Thymus (tissue), 11 donors: Measurements from ENCODE around the gene ERBB2. TPM values are rescaled to one million over a fixed set of nuclear protein-coding genes. Genes with fewer than 3 reads are reported as not detected.

Source experiments
- DNase-seq, 9 donors: peaks; one replicate each; pipeline ENCODE4 v3.0.0-alpha.2; 2013; ENCODE audit warnings: low spot score in 9 of 9, low read depth in 6 of 9, missing footprints in 1 of 9
- H3K27ac ChIP-seq, 2 donors: one replicate each; pipeline ENCODE4 v1.5.1; 2013; ENCODE audit warnings: control low read depth in 1 of 2, low read depth in 1 of 2, low read length in 1 of 2, mild to moderate bottlenecking in 1 of 2, moderate library complexity in 1 of 2
- H3K27me3 ChIP-seq, 2 donors: one replicate each; pipeline ENCODE4 v1.5.1; 2013; ENCODE audit warnings: low read length in 1 of 2; ENCODE audit not compliant: control insufficient read depth in 2 of 2, insufficient read depth in 1 of 2
- H3K36me3 ChIP-seq, 2 donors: one replicate each; pipeline ENCODE4 v1.5.1; 2013; ENCODE audit warnings: low read length in 1 of 2, mild to moderate bottlenecking in 1 of 2, moderate library complexity in 1 of 2; ENCODE audit not compliant: control insufficient read depth in 2 of 2, insufficient read depth in 2 of 2
- H3K4me1 ChIP-seq, 2 donors: one replicate each; pipeline ENCODE4 v1.5.1; 2013; ENCODE audit warnings: low read length in 2 of 2; ENCODE audit not compliant: control insufficient read depth in 2 of 2, insufficient read depth in 2 of 2
- H3K4me3 ChIP-seq, 2 donors: one replicate each; pipeline ENCODE4 v1.5.1; 2013; ENCODE audit warnings: low read length in 2 of 2, control low read depth in 1 of 2, mild to moderate bottlenecking in 1 of 2
- H3K9me3 ChIP-seq, 2 donors: one replicate each; pipeline ENCODE4 v1.5.1; 2013; ENCODE audit warnings: low read length in 1 of 2, mild to moderate bottlenecking in 1 of 2; ENCODE audit not compliant: control insufficient read depth in 2 of 2, insufficient read depth in 1 of 2
- WGBS: extraction: QIAGEN DNeasy Blood & Tissue Kit; methylation state at CpG from one replicate; pipeline ENCODE4 v1.1.7; 2013; 5-methylcytosine and 5-hydroxymethylcytosine counted together
- polyA plus RNA-seq: library from polyadenylated mRNA; stranded (reverse); fragments of 200-250 nt; gene quantifications from one replicate; pipeline ENCODE4 v1.2.3, GENCODE V29; 2013
- total RNA-seq: library from RNA; stranded (reverse); fragments of 120-200 nt; gene quantifications from one replicate; pipeline ENCODE4 v1.2.4, GENCODE V29; 2013
- donor health status: healthy.

Gene ERBB2
- total and polyA plus RNA-seq, 2 donors, result 6.1 to 14.3 TPM

DNA sequence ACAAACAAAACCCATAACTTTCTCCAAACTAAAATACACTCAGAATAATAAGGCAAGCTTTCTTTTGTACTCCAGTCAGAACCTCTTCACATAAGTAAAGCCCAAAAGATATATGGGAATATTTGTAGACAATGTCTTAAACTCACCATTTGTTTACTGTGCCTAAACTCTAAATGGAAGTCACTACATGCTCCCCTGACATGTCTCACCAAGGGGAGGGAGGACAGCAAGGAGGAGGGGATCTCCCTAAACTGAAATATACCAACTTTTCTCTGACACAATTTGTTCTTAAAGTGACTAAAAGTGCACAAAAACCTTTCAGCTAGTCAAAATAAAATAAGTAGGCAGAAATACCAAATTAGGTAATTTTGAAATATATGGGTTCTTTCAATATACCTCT, 76.4 kb downstream of the ERBB2 start:
- peak overlapping the region; percentile 65 to 71 for H3K4me3 ChIP-seq
- H3K27ac ChIP-seq, result peak overlapping the region; percentile 80 to 92

DNA sequence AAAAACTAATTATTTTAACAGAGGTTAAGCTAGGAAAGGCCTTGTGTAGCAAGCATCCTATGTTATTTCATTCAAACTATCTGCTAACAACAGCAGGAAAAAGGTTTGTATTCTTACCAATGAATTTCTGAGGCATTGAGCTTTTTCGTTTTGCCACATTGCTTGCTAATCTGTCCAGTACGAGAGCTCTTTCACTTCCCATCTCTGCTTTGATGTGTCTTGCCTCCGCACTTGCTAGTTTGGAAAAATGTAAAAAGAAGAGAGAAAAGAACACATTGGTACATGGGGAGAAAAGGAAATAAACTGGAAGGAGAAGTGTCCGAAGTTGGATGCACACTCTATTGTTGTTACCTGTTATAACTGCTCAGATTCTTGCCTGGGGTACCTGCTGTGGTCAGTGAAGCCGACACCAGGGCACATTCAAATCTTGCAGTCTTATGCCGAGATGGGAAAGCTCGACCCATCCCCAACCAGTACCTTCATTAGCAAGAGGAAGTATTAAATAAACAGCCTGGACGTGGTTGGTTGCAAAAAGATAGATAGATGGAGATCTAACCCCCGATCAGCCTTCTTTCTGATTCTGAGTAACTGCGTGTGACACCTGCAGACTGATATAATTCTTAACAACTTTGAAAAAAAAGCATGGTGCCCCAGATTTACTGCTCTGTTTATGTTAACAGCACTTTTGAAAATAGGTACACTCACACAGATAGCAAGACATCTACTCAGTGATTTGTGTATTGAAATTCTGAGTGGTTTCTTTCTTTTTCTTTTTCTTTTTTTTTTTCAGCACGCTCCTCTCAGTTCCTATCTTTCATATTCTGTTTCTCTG, 77.9 kb downstream of the ERBB2 start:
- H3K27ac ChIP-seq, result peak overlapping the region; percentile 92
- H3K4me3 ChIP-seq, result peak overlapping the region; percentile 65 to 71
- peaks cover 0 to 16% of the 10 kb centered on the region in 2 donors for H3K36me3 ChIP-seq
- peaks cover 29 to 70% of the 10 kb centered on the region in 2 donors for H3K4me1 ChIP-seq
- H3K27me3 ChIP-seq, result no peaks in the 10 kb centered on the region
- no peaks in the 10 kb centered on the region for H3K9me3 ChIP-seq
- 27% methylated on average over 11 of the region's 11 CpGs for WGBS
- DNase-seq, result peak in 3 of 9 donors; percentile 53 to 81 (median 57)

More for the DNA sequence above, 76.4 kb downstream of the ERBB2 start:
- Histone ChIP-seq H3K4me1 (peaks cover 40 to 75% of the 10 kb centered on the region in 2 donors), H3K27me3 (no peaks in the 10 kb centered on the region), H3K36me3 (peaks cover 0 to 15% of the 10 kb centered on the region in 2 donors), H3K9me3 (no peaks in the 10 kb centered on the region)
- peak in 1 of 9 donors; percentile 54 for DNase-seq

Other genes with a start within 250 kb of the ERBB2 start
- gene MED1, start 248.8 kb upstream of the ERBB2 start, total RNA-seq, result 19.1 TPM
- gene MED1, start 248.8 kb upstream of the ERBB2 start, polyA plus RNA-seq, result 10.9 TPM
- 26.1 TPM for gene CDK12, start 238.6 kb upstream of the ERBB2 start, total RNA-seq
- gene CDK12, start 238.6 kb upstream of the ERBB2 start, polyA plus RNA-seq, result 14.2 TPM
- gene NEUROD2, start 92.1 kb upstream of the ERBB2 start, total RNA-seq, result not detected
- gene NEUROD2, start 92.1 kb upstream of the ERBB2 start, polyA plus RNA-seq, result 0.14 TPM
- 1.8 TPM for gene PPP1R1B, start 73.1 kb upstream of the ERBB2 start, total RNA-seq
- 1.3 TPM for gene PPP1R1B, start 73.1 kb upstream of the ERBB2 start, polyA plus RNA-seq
- 15.1 TPM for gene STARD3, start 62.9 kb upstream of the ERBB2 start, total RNA-seq
- gene STARD3, start 62.9 kb upstream of the ERBB2 start, polyA plus RNA-seq, result 113 TPM
- 0.28 TPM for gene TCAP, start 34.7 kb upstream of the ERBB2 start, total RNA-seq
- gene TCAP, start 34.7 kb upstream of the ERBB2 start, polyA plus RNA-seq, result 1.7 TPM
- gene PNMT, start 31.6 kb upstream of the ERBB2 start, total RNA-seq, result 0.38 TPM
- 2.9 TPM for gene PNMT, start 31.6 kb upstream of the ERBB2 start, polyA plus RNA-seq
- gene PGAP3, start 12.0 kb upstream of the ERBB2 start, total RNA-seq, result 6.6 TPM
- 18.5 TPM for gene PGAP3, start 12.0 kb upstream of the ERBB2 start, polyA plus RNA-seq
- 56.4 TPM for gene MIEN1, start 30.5 kb downstream of the ERBB2 start, total RNA-seq
- gene MIEN1, start 30.5 kb downstream of the ERBB2 start, polyA plus RNA-seq, result 84.3 TPM
- gene GRB7, start 37.9 kb downstream of the ERBB2 start, total RNA-seq, result 1.3 TPM
- 4.1 TPM for gene GRB7, start 37.9 kb downstream of the ERBB2 start, polyA plus RNA-seq
- 31.5 TPM for gene IKZF3, start 164.2 kb downstream of the ERBB2 start, total RNA-seq
- 23.9 TPM for gene IKZF3, start 164.2 kb downstream of the ERBB2 start, polyA plus RNA-seq
- not detected for gene ZPBP2, start 168.1 kb downstream of the ERBB2 start, total RNA-seq
- gene ZPBP2, start 168.1 kb downstream of the ERBB2 start, polyA plus RNA-seq, result 0.11 TPM
- 13.2 TPM for gene GSDMB, start 218.6 kb downstream of the ERBB2 start, total RNA-seq
- 122 TPM for gene GSDMB, start 218.6 kb downstream of the ERBB2 start, polyA plus RNA-seq
- gene ORMDL3, start 227.5 kb downstream of the ERBB2 start, total RNA-seq, result 170 TPM
- gene ORMDL3, start 227.5 kb downstream of the ERBB2 start, polyA plus RNA-seq, result 67.6 TPM
- not detected for gene LRRC3C, start 227.7 kb downstream of the ERBB2 start, total RNA-seq
- 0.05 TPM for gene LRRC3C, start 227.7 kb downstream of the ERBB2 start, polyA plus RNA-seq